K562 (cell line): Measurements from ENCODE around the gene GLIS1. TPM values are rescaled to one million over a fixed set of nuclear protein-coding genes. Genes with fewer than 3 reads are reported as not detected.

Experiments used
- ATAC-seq: fragments of 200-7000 bp; cut with Tn5 transposase; 3 replicates; pipeline ENCODE4 v1.9.1; 2020; ENCODE audit warnings: moderate library complexity
- BruUV-seq: library from RNA; stranded (reverse); fragments of 400-500 nt; replicated peaks from 2 replicates; lab custom pipeline; 2021; lab: Mats Ljungman, UMichigan
- CTCF ChIA-PET: fragments of 300-600 bp; formaldehyde crosslinking; extraction: SDS; loops from one replicate; lab custom pipeline; 2021; ENCODE audit warnings: low intra/inter-chr PET ratio; lab: Yijun Ruan, JAX
- POLR2A ChIA-PET: fragments of 300-600, 350-650 bp; sonication (Branson Sonifier 250); formaldehyde crosslinking; extraction: SDS; loops from one replicate; lab custom pipeline; 2021; ENCODE audit warnings: antibody characterized with exemption, inconsistent platforms; lab: Yijun Ruan, JAX
- DNase-seq, 4 experiments: peaks; one replicate each; pipeline versions ENCODE4 v3.0.0 to v3.0.0-alpha.2; 2011 to 2018; ENCODE audit warnings: low spot score in 3 of 4, mixed read lengths in 3 of 4; ENCODE audit errors: extremely low read depth in 1 of 4
- FAIRE-seq: peaks from 2 replicates; lab custom pipeline; 2011; peaks lifted over from hg19 to GRCh38; lab: Jason Lieb, UNC
- H2AFZ ChIP-seq: 2 replicates; pipeline ENCODE4 v1.6.0; 2011; ENCODE audit warnings: low read depth, low read length, control low read depth, inconsistent platforms
- H3K27ac ChIP-seq: fragments of 200-600 bp; 3 replicates; pipeline ENCODE4 v1.8.0; 2011; ENCODE audit warnings: low read depth, mild to moderate bottlenecking, control low read depth, inconsistent platforms, low read length, moderate library complexity, mixed read lengths; ENCODE audit errors: extremely low read depth
- H3K27me3 ChIP-seq, 2 experiments: fragments of 300-600 bp in 1 of 2; 2 replicates in 1 of 2; 3 replicates in 1 of 2; pipeline versions ENCODE4 v1.6.0 to v1.8.0; 2011; ENCODE audit warnings: inconsistent platforms in 2 of 2, low read length in 2 of 2, mild to moderate bottlenecking in 1 of 2, mixed read lengths in 1 of 2, moderate library complexity in 1 of 2; ENCODE audit not compliant: control insufficient read depth in 2 of 2, insufficient read depth in 2 of 2
- H3K36me3 ChIP-seq: fragments of 300-600 bp; 3 replicates; pipeline ENCODE4 v1.8.0; 2011; ENCODE audit warnings: mild to moderate bottlenecking, low read length, inconsistent platforms; ENCODE audit not compliant: control insufficient read depth, insufficient read depth
- H3K4me1 ChIP-seq, 2 experiments: fragments of 200-600 bp in 1 of 2; replicated peaks in 1 of 2; 2 replicates in 1 of 2; 3 replicates in 1 of 2; pipeline versions ENCODE4 v1.5.1 to v1.8.0; 2011; ENCODE audit warnings: inconsistent platforms in 2 of 2, low read length in 2 of 2, mild to moderate bottlenecking in 1 of 2, mixed read lengths in 1 of 2, moderate library complexity in 1 of 2; ENCODE audit not compliant: control insufficient read depth in 2 of 2, insufficient read depth in 2 of 2
- H3K4me2 ChIP-seq: 2 replicates; pipeline ENCODE4 v1.6.1; 2011; ENCODE audit warnings: low read length, control low read depth, inconsistent platforms, mixed read lengths; ENCODE audit not compliant: insufficient read depth
- H3K4me3 ChIP-seq: fragments of 200-600 bp; sonication (generic), shearing (Covaris generic); 2 replicates; pipeline ENCODE4 v1.5.1; 2016; ENCODE audit warnings: control low read depth, inconsistent platforms
- H3K79me2 ChIP-seq: fragments of 200-600 bp; 3 replicates; pipeline ENCODE4 v1.8.0; 2011; ENCODE audit warnings: low read length, inconsistent platforms; ENCODE audit not compliant: control insufficient read depth, insufficient read depth
- H3K9ac ChIP-seq, 2 experiments: 2 replicates each; pipeline versions ENCODE4 v1.6.0 to v1.6.1; 2011; ENCODE audit warnings: low read depth in 2 of 2, low read length in 2 of 2, control low read depth in 1 of 2, inconsistent platforms in 1 of 2, mild to moderate bottlenecking in 1 of 2, mixed read lengths in 1 of 2; ENCODE audit not compliant: insufficient read depth in 1 of 2
- H3K9me1 ChIP-seq: one replicate; pipeline ENCODE4 v1.6.0; 2011; ENCODE audit warnings: inconsistent platforms, mild to moderate bottlenecking, low read length, moderate library complexity; ENCODE audit not compliant: control insufficient read depth, insufficient read depth
- H3K9me3 ChIP-seq: replicated peaks from 2 replicates; pipeline ENCODE4 v1.5.1; 2011; ENCODE audit warnings: low read depth, low read length, inconsistent platforms; ENCODE audit not compliant: control insufficient read depth, insufficient read depth
- H4K20me1 ChIP-seq: replicated peaks from 2 replicates; pipeline ENCODE4 v1.6.1; 2011; ENCODE audit warnings: low read length, inconsistent platforms, mixed read lengths; ENCODE audit not compliant: control insufficient read depth, insufficient read depth
- CBX8 ChIP-seq: fragments of 200-600 bp; sonication (generic); IDR thresholded peaks from 2 replicates; pipeline ENCODE4 v1.6.1; 2012; ENCODE audit warnings: borderline replicate concordance, mixed run types, low read depth, mild to moderate bottlenecking, moderate library complexity, mixed read lengths, low read length, control low read depth, inconsistent platforms; ENCODE audit not compliant: poor library complexity, severe bottlenecking; ENCODE audit errors: extremely low read depth
- CREM ChIP-seq: IDR thresholded peaks from 2 replicates; pipeline ENCODE4 v1.6.1; 2014; ENCODE audit warnings: antibody characterized with exemption, low read depth
- FOS ChIP-seq: IDR thresholded peaks from 3 replicates; pipeline ENCODE4 v1.6.1; 2011; ENCODE audit not compliant: insufficient read length; ENCODE audit errors: extremely low read depth
- HIVEP1 ChIP-seq: fragments of 250-450 bp; sonication (Bioruptor Pico); IDR thresholded peaks from 2 replicates; pipeline ENCODE4 v1.4.0; 2020; ENCODE audit warnings: mild to moderate bottlenecking
- MCM5 ChIP-seq: fragments of 450-650 bp; IDR thresholded peaks from 2 replicates; pipeline ENCODE4 v1.6.1; 2016; ENCODE audit warnings: low read depth
- MECOM ChIP-seq: fragments of 250-450 bp; sonication (Bioruptor Pico); IDR thresholded peaks from 2 replicates; pipeline ENCODE4 v1.8.0; 2022; ENCODE audit warnings: inconsistent platforms
- PHF20 ChIP-seq: fragments of 450-650 bp; IDR thresholded peaks from 2 replicates; pipeline ENCODE4 v1.6.1; 2018; ENCODE audit not compliant: partially characterized antibody
- RNF2 ChIP-seq: sonication (generic); IDR thresholded peaks from 2 replicates; pipeline ENCODE4 v1.6.1; 2016
- SAFB ChIP-seq: fragments of 200-400 bp; formaldehyde crosslinking; IDR thresholded peaks from 2 replicates; pipeline ENCODE4 v1.6.1; 2017; ENCODE audit warnings: low read depth, low read length, borderline replicate concordance
- SMARCE1 ChIP-seq: fragments of 450-650 bp; IDR thresholded peaks from 2 replicates; pipeline ENCODE4 v1.7.1; 2016; ENCODE audit warnings: mild to moderate bottlenecking
- ZKSCAN8 ChIP-seq: fragments of 200-800 bp; sonication (Bioruptor generic); IDR thresholded peaks from 2 replicates; pipeline ENCODE4 v1.6.1; 2016; ENCODE audit warnings: missing genetic modification characterization, missing compliant biosample characterization
- WGBS: fragments of 100-300 bp; shearing (Covaris generic); methylation state at CpG from one replicate; pipeline ENCODE4 v1.1.6; 2016; ENCODE audit warnings: low coverage, mixed read lengths; ENCODE audit not compliant: insufficient coverage; ENCODE audit errors: missing lambda C conversion rate; 5-methylcytosine and 5-hydroxymethylcytosine counted together
- in situ Hi-C: fragments of 300-500 bp; cut with MboI; formaldehyde crosslinking; loops from 4 replicates; pipeline ENCODE4 v1.15.0; 2018; ENCODE audit warnings: inconsistent platforms, mixed read lengths
- intact Hi-C: fragments of 100-400 bp; cut with micrococcal nuclease; formaldehyde crosslinking; loops from 2 replicates; pipeline ENCODE4 v1.14.2; 2022
- polyA plus RNA-seq, 8 experiments: library from polyadenylated mRNA; depleted of rRNA in 4 of 8; stranded (reverse) in 5 of 8; unstranded in 3 of 8; fragments of >200 nt; fragmentation: Nextera tagmentation in 2 of 8; fragmentation: Illumina TruSeq in 1 of 8; extraction: Ambion mirVana in 2 of 8; extraction: Trizol in 1 of 8; gene quantifications; 2 replicates each; pipeline versions ENCODE4 v1.2.1 to v1.2.3, GENCODE V29; 2011 to 2014; ENCODE audit warnings: inconsistent platforms in 1 of 8, missing spikeins in 1 of 8
- total RNA-seq, 7 experiments: library from RNA; depleted of rRNA in 6 of 7; stranded (reverse); fragments of >200 nt in 6 of 7; fragmentation: Illumina TruSeq in 2 of 7; extraction: Trizol in 2 of 7; gene quantifications; 2 replicates each; pipeline versions ENCODE4 v1.2.1 to v1.2.3, GENCODE V29; 2011 to 2021; ENCODE audit warnings: low replicate concordance in 1 of 7
- TF ChIP-seq, protein P1 (sequence below): fragments of 250-450 bp; sonication (Bioruptor Pico); IDR thresholded peaks from 2 replicates; pipeline ENCODE4 v1.5.0; 2021; ENCODE audit warnings: mild to moderate bottlenecking, borderline replicate concordance

Gene GLIS1
- total and polyA plus RNA-seq, 9 of the 15 experiments (the other 6 are each of a cell fraction or from before 2014, with no cell fraction given): not detected

DNA sequence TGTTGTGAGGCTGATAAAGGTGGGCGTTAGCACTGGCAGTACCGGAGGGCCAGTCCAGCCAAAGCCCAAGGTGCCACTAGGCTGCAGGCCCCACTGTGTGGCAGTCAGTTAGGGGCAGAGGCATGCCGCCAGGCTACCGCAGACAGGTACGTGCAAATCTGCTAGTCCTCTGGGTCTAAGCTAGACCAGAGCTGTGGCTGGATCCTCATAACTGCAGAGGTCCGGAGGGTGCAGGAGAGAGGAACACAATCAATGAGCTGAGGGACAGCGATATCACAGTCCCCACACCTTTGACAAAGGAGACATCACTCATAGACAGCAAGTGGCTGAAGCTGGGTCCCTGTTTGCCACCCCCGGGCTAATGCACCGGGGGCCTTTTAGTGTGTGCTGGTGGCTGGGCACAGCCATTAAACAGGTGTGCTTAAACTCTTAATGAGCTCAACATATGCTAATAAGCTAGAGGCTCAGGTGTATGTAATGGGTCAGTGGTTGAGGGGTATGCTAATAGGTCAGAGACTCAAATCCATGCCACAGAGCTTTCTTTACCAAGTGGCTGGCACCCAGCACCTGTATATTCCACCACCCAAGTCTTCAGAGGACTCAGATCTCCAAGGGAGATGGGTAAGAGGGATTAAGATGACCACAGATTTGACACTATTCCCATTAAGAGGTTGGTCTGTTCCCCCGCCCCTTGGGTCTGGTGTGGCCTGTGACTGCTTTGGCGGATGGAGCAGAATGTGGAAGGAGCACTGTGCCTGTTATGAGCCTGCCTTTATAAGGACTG lies 82.0 kb downstream of the GLIS1 start:
- no peaks in the 10 kb centered on the region for H3K79me2 ChIP-seq
- ChIA-PET POLR2A (interaction anchor here (0.6 to 1.1 kb wide), 2 partner anchors 14 to 104 kb away, joined by 3 read pairs; no protein-coding TSS in a partner anchor), CTCF (no interaction called here)
- DNase-seq (no peak), FAIRE-seq (no peak), ATAC-seq (no peak)
- TF ChIP-seq HIVEP1 (no peak), MCM5 (no peak)
- no peak overlapping the region for H2AFZ ChIP-seq
- H3K9me3 ChIP-seq: no peaks in the 10 kb centered on the region
- H3K27ac ChIP-seq: no peak overlapping the region
- intact Hi-C loops (no loop called here), in situ Hi-C loops (no loop called here)
- BruUV-seq: no TSS peak
- no peaks in the 10 kb centered on the region for H3K9me1 ChIP-seq
- no peak overlapping the region for H3K4me2 ChIP-seq
- H3K9ac ChIP-seq: no peak overlapping the region
- 1% methylated on average over 11 of the region's 11 CpGs for WGBS
- H3K27me3 ChIP-seq: peaks cover 23 to 61% of the 10 kb centered on the region in 2 experiments
- no peak overlapping the region for H3K4me3 ChIP-seq
- H4K20me1 ChIP-seq: peaks cover 5% of the 10 kb centered on the region; the same call in 1 of the 2 replicates
- H3K4me1 ChIP-seq: peaks cover 2 to 6% of the 10 kb centered on the region in 2 experiments; a peak in 3 of 5 replicates
- H3K36me3 ChIP-seq: no peaks in the 10 kb centered on the region

DNA sequence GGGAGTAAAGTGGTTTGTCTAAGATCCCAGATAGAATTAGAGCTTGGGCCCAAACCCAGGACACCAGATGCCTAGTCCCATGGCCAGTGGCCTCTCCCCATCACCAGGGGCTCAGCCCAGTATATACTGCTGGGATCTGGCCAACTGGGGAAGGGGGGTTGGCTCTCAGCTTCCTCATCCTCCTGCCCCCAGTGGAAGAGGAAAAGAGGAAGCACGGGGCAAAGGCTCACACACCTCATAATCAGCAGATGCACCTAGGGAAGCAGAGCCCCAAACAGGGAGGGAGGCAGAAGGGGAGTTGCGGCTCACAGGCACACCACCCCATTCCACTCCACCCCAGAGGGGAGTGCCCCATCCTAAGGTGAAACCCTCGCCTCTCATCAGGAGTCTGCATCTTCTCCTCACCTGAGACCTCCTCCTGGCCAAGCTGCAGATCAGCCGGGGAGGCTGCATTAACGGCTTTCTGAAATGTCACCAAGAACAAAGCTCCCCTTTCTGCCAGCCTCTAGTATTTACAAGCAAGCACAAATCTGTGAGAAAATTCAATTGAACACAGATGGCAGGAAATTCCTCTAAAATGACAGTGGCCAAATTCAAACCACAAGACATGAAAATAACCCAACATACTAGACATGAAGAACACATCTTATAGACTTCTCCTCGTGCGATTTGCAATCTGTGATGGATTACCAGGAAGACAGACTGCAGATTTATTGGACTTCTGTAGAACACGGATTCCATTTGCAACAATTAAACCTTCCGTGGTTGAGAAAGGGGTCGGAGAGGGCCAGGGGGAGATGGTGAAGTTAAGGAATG lies 82.8 kb downstream of the GLIS1 start:
- Histone ChIP-seq H2AFZ (no peak overlapping the region), H3K36me3 (no peaks in the 10 kb centered on the region), H3K4me3 (no peak overlapping the region), H3K79me2 (no peaks in the 10 kb centered on the region), H3K9me1 (no peaks in the 10 kb centered on the region), H3K9ac (no peak overlapping the region), H3K4me1 (peaks cover 2 to 6% of the 10 kb centered on the region in 2 experiments; a peak in 3 of 5 replicates), H3K27ac (no peak overlapping the region), H4K20me1 (peaks cover 5% of the 10 kb centered on the region; the same call in 1 of the 2 replicates), H3K27me3 (peaks cover 20 to 62% of the 10 kb centered on the region in 2 experiments), H3K4me2 (no peak overlapping the region), H3K9me3 (no peaks in the 10 kb centered on the region)
- in situ Hi-C loops (no loop called here), intact Hi-C loops (no loop called here)
- DNase-seq (no peak), FAIRE-seq (no peak), ATAC-seq (no peak)
- POLR2A ChIA-PET: interaction anchor here (0.6 to 1.1 kb wide), 2 partner anchors 13 to 115 kb away, joined by 3 to 4 read pairs; no protein-coding TSS in a partner anchor
- under 1% methylated on average over 10 of the region's 10 CpGs for WGBS
- no TSS peak for BruUV-seq
- CTCF ChIA-PET: no interaction called here
- TF ChIP-seq PHF20 (no peak), MECOM (CRISPR knock-in tag) (no peak), RNF2 (no peak), ZKSCAN8 (no peak), SMARCE1 (no peak), SAFB (no peak), FOS (no peak), CBX8 (no peak), CREM (no peak)
- TF ChIP-seq, protein P1, sequence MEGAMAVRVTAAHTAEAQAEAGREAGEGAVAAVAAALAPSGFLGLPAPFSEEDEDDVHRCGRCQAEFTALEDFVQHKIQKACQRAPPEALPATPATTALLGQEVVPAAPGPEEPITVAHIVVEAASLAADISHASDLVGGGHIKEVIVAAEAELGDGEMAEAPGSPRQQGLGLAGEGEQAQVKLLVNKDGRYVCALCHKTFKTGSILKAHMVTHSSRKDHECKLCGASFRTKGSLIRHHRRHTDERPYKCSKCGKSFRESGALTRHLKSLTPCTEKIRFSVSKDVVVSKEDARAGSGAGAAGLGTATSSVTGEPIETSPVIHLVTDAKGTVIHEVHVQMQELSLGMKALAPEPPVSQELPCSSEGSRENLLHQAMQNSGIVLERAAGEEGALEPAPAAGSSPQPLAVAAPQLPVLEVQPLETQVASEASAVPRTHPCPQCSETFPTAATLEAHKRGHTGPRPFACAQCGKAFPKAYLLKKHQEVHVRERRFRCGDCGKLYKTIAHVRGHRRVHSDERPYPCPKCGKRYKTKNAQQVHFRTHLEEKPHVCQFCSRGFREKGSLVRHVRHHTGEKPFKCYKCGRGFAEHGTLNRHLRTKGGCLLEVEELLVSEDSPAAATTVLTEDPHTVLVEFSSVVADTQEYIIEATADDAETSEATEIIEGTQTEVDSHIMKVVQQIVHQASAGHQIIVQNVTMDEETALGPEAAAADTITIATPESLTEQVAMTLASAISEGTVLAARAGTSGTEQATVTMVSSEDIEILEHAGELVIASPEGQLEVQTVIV: no peak
